Kidney (tissue), 14 donors: ENCODE results near the gene CMTM6. TPM values are rescaled to one million over a fixed set of nuclear protein-coding genes. Genes with fewer than 3 reads are reported as not detected.
A peak's percentile ranks its signal among the peaks of the same experiment; 100 is the strongest.

Experiments used
- DNase-seq, 5 donors: peaks; one replicate each; pipeline ENCODE4 v3.0.0-alpha.2; 2013 to 2020
- FAIRE-seq: peaks from 2 replicates; lab custom pipeline; 2012; peaks lifted over from hg19 to GRCh38; lab: Jason Lieb, UNC
- H3K27ac ChIP-seq, 2 donors: one replicate each; pipeline ENCODE4 v1.7.0; 2013; ENCODE audit warnings: low read depth in 2 of 2, low read length in 2 of 2, inconsistent platforms in 1 of 2
- H3K27me3 ChIP-seq: one replicate; pipeline ENCODE4 v1.7.1; 2013; ENCODE audit warnings: low read length, inconsistent platforms; ENCODE audit not compliant: control insufficient read depth, insufficient read depth
- H3K36me3 ChIP-seq, 3 donors: one replicate each; pipeline versions ENCODE4 v1.7.0 to v1.7.1; 2013; ENCODE audit warnings: low read length in 3 of 3, control low read depth in 1 of 3, inconsistent platforms in 1 of 3; ENCODE audit not compliant: insufficient read depth in 3 of 3, control insufficient read depth in 2 of 3
- H3K4me1 ChIP-seq, 3 donors: one replicate each; pipeline versions ENCODE4 v1.7.0 to v1.7.1; 2013; ENCODE audit warnings: low read length in 3 of 3, inconsistent platforms in 1 of 3, low read depth in 1 of 3; ENCODE audit not compliant: control insufficient read depth in 2 of 3, insufficient read depth in 2 of 3
- H3K4me3 ChIP-seq, 3 donors: one replicate each; pipeline versions ENCODE4 v1.7.0 to v1.8.1; 2013; ENCODE audit warnings: low read length in 3 of 3, control low read depth in 1 of 3, inconsistent platforms in 1 of 3
- H3K9ac ChIP-seq, 3 donors: one replicate each; pipeline versions ENCODE4 v1.7.0 to v1.7.1; 2013; ENCODE audit warnings: low read length in 3 of 3, control low read depth in 1 of 3, inconsistent platforms in 1 of 3
- H3K9me3 ChIP-seq, 3 donors: one replicate each; pipeline versions ENCODE4 v1.7.0 to v1.7.1; 2013; ENCODE audit warnings: low read length in 3 of 3, control low read depth in 1 of 3, inconsistent platforms in 1 of 3; ENCODE audit not compliant: control insufficient read depth in 2 of 3, insufficient read depth in 1 of 3
- intact Hi-C: fragments of 100-400 bp; cut with DNase I; formaldehyde crosslinking; loops from one replicate; pipeline ENCODE4 v1.11.1; 2022
- polyA plus RNA-seq: library from polyadenylated mRNA; stranded (reverse); fragments of 350-450 nt; fragmentation: Illumina TruSeq; extraction: RNeasy Lipid Tissue Mini Kit (QIAGEN cat#74804); gene quantifications from one replicate; pipeline ENCODE4 v1.2.3, GENCODE V29; 2014; ENCODE audit warnings: low read depth, low replicate concordance; ENCODE audit not compliant: insufficient read depth
- total RNA-seq: library from RNA; stranded (reverse); fragmentation: NEBNext Ultra II Directional; extraction: Animal tissue kit (Norgen Biotek cat#: 25700); gene quantifications from one replicate; pipeline ENCODE4 v1.2.1, GENCODE V29; 2021
- TF ChIP-seq, protein P1 (sequence below): IDR thresholded peaks from 3 replicates; pipeline ENCODE4 v1.5.1; 2012; ENCODE audit warnings: mild to moderate bottlenecking, moderate library complexity, borderline replicate concordance; ENCODE audit not compliant: insufficient read depth; ENCODE audit errors: extremely low read depth
- donor health status: control.
- donor health status: control.
- donor health status: control.
- donor health status: control.
- donor health status: control.
- donor health status: DM: yes; HTN: yes; CAD: no.
- donor health status: Normal renal cell carcinoma (clear cell type).

The CMTM6 gene
- total and polyA plus RNA-seq, 2 donors from 2014 or later: 22.2 to 63.3 TPM

DNA sequence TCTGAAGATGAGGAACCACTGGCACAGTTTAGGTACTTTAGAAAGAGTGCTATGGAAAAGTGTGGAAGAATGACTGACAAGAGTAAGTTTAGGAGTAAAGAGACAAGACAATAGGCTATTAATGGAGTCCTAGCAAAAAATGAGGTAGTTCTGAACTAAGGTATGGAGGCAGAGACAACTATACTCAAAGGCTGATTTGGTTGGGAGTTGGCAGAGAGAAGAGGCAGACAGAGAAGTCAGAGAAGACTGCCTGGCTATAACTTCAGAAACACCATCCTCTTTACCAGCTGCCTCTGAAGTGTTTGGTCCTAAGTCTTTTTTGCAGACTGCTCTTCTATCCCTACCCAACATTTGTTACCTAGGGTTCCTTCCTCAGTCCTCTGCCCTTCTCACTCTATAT, 48.8 kb upstream of the CMTM6 start:
- no peak overlapping the region for H3K4me3 ChIP-seq
- H3K36me3 ChIP-seq: no peaks in the 10 kb centered on the region
- DNase-seq (no peak), FAIRE-seq (no peak)
- no peaks in the 10 kb centered on the region for H3K9me3 ChIP-seq
- intact Hi-C loops: no loop called here
- H3K9ac ChIP-seq: no peak overlapping the region
- H3K4me1 ChIP-seq: peaks cover 0 to 4% (median 0%) of the 10 kb centered on the region in 3 donors
- TF ChIP-seq, protein P1, sequence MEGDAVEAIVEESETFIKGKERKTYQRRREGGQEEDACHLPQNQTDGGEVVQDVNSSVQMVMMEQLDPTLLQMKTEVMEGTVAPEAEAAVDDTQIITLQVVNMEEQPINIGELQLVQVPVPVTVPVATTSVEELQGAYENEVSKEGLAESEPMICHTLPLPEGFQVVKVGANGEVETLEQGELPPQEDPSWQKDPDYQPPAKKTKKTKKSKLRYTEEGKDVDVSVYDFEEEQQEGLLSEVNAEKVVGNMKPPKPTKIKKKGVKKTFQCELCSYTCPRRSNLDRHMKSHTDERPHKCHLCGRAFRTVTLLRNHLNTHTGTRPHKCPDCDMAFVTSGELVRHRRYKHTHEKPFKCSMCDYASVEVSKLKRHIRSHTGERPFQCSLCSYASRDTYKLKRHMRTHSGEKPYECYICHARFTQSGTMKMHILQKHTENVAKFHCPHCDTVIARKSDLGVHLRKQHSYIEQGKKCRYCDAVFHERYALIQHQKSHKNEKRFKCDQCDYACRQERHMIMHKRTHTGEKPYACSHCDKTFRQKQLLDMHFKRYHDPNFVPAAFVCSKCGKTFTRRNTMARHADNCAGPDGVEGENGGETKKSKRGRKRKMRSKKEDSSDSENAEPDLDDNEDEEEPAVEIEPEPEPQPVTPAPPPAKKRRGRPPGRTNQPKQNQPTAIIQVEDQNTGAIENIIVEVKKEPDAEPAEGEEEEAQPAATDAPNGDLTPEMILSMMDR: no peak
- H3K27me3 ChIP-seq: no peaks in the 10 kb centered on the region
- H3K27ac ChIP-seq: no peak overlapping the region

- H3K27me3 ChIP-seq: no peaks in the 10 kb centered on the region
- no peak for FAIRE-seq
- H3K9me3 ChIP-seq: no peaks in the 10 kb centered on the region
- no peak overlapping the region for H3K4me3 ChIP-seq
- no peak overlapping the region for H3K27ac ChIP-seq
- intact Hi-C loops: no loop called here
- TF ChIP-seq, protein P1: no peak
- peaks cover 0 to 4% (median 0%) of the 10 kb centered on the region in 3 donors for H3K4me1 ChIP-seq
- DNase-seq: peak in 2 of 5 donors; percentile 48 to 58
- H3K36me3 ChIP-seq: no peaks in the 10 kb centered on the region
- H3K9ac ChIP-seq: no peak overlapping the region
Observed at GRCh38 chr3:32551087-32551486, 48.4 kb upstream of the CMTM6 start.

GRCh38 chr3:32545305-32545704, 42.7 kb upstream of the CMTM6 start:
- H3K4me1 ChIP-seq: no peaks in the 10 kb centered on the region
- TF ChIP-seq, protein P1: no peak
- intact Hi-C loops: no loop called here
- no peaks in the 10 kb centered on the region for H3K27me3 ChIP-seq
- H3K27ac ChIP-seq: no peak overlapping the region
- H3K4me3 ChIP-seq: no peak overlapping the region
- no peak overlapping the region for H3K9ac ChIP-seq
- DNase-seq: no peak
- no peaks in the 10 kb centered on the region for H3K36me3 ChIP-seq
- FAIRE-seq: no peak
- H3K9me3 ChIP-seq: no peaks in the 10 kb centered on the region

DNA sequence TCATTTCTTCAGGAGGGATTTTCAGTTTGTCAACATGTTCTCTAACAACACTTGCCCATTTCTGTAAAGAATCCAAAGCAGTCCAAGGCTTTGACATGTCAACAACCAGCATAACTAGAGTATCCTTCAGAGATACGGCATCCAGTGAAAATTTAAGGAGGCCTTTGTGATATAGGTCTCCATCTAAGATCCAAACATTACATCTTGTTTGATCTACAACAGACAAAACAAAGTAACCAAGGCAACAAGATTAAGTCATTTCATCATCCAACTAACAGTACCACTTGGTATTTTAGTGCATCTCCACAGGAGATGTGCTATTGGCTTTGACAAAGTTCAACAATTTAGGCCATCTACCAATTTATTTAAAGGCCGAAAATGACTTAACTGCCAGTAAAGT, 42.2 kb upstream of the CMTM6 start:
- no peaks in the 10 kb centered on the region for H3K36me3 ChIP-seq
- H3K27ac ChIP-seq: no peak overlapping the region
- H3K27me3 ChIP-seq: no peaks in the 10 kb centered on the region
- DNase-seq: no peak
- no peak overlapping the region for H3K4me3 ChIP-seq
- intact Hi-C loops: no loop called here
- no peaks in the 10 kb centered on the region for H3K4me1 ChIP-seq
- no peaks in the 10 kb centered on the region for H3K9me3 ChIP-seq
- no peak for FAIRE-seq
- TF ChIP-seq, protein P1: no peak
- no peak overlapping the region for H3K9ac ChIP-seq
